Measurements from ENCODE around the gene UBQLNL.

- TF ChIP-seq, protein P1, sequence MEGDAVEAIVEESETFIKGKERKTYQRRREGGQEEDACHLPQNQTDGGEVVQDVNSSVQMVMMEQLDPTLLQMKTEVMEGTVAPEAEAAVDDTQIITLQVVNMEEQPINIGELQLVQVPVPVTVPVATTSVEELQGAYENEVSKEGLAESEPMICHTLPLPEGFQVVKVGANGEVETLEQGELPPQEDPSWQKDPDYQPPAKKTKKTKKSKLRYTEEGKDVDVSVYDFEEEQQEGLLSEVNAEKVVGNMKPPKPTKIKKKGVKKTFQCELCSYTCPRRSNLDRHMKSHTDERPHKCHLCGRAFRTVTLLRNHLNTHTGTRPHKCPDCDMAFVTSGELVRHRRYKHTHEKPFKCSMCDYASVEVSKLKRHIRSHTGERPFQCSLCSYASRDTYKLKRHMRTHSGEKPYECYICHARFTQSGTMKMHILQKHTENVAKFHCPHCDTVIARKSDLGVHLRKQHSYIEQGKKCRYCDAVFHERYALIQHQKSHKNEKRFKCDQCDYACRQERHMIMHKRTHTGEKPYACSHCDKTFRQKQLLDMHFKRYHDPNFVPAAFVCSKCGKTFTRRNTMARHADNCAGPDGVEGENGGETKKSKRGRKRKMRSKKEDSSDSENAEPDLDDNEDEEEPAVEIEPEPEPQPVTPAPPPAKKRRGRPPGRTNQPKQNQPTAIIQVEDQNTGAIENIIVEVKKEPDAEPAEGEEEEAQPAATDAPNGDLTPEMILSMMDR (IDR thresholded peaks at IDR 0.05) = no peak
- no peak for TF ChIP-seq POLR2A (IDR thresholded peaks at IDR 0.05)
Measured at GRCh38 chr11:5528495-5528894, 12.0 kb upstream of the UBQLNL start.

Measured in lower leg skin (tissue), 3 donors.